Cardiac fibroblast (primary cell): ENCODE results near the gene CDKN3.

Source experiments
- DNase-seq, 2 donors: peaks; one replicate each; pipeline versions ENCODE4 v3.0.0 to v3.0.0-alpha.2; 2010; ENCODE audit warnings: low read depth in 2 of 2
- H3K4me3 ChIP-seq, 2 donors: replicated peaks in 1 of 2; 1 replicate in 1 of 2; 2 replicates in 1 of 2; pipeline ENCODE4 v1.5.1; 2011; ENCODE audit warnings: low read depth in 2 of 2, low read length in 2 of 2, mild to moderate bottlenecking in 2 of 2, moderate library complexity in 1 of 2
- CTCF ChIP-seq: IDR thresholded peaks from one replicate; pipeline ENCODE4 v1.5.1; 2011; ENCODE audit warnings: low read depth, mild to moderate bottlenecking, low read length, inconsistent platforms

The CDKN3 gene, protein sequence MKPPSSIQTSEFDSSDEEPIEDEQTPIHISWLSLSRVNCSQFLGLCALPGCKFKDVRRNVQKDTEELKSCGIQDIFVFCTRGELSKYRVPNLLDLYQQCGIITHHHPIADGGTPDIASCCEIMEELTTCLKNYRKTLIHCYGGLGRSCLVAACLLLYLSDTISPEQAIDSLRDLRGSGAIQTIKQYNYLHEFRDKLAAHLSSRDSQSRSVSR

GRCh38 chr14:54396493-54397335, at the start of gene CDKN3:
TSS of gene CDKN3 (plus strand) at chr14:54397007. CDS start at chr14:54397069, 62 bp downstream.
- H3K4me3 ChIP-seq, result peak within 1 kb of the TSS; percentile 91 to 97
- peak; percentile 22 for TF ChIP-seq CTCF
- peak; percentile 99 for DNase-seq

GRCh38 chr14:54347044-54347443, 49.8 kb upstream of the CDKN3 start:
- TF ChIP-seq CTCF, result no peak
- no peak for DNase-seq
- H3K4me3 ChIP-seq, result no peak overlapping the region

DNA sequence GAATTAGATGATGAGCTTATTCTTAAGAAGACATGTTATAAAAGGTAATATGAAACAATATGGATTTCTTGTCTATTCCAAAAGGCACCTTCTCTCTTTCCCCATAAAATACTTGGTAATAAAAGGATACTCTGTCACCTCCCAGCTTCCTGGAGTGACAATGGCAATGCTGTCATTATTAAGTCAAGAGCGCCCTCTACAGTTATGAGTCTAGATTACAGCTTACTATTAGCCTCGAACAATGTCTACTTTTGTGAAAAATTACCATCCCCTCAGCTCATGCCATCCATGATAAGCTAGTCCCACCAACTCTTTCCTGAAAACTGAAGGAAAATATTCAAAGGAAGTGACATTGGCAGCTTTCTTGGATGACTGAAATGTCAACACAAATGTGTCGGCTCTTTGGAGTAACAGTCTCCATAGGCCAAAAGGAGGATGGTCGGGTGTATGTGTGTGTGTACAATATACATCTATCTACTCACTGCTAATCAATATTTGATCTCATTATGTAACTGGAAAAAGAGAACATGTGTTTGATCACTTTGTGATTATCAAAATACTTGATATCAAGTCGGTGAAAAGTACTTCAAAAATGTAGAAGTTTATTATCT, 48.7 kb upstream of the CDKN3 start:
- no peak overlapping the region for H3K4me3 ChIP-seq
- DNase-seq, result peak; percentile 66 to 73
- peak; percentile 58 for TF ChIP-seq CTCF

DNA sequence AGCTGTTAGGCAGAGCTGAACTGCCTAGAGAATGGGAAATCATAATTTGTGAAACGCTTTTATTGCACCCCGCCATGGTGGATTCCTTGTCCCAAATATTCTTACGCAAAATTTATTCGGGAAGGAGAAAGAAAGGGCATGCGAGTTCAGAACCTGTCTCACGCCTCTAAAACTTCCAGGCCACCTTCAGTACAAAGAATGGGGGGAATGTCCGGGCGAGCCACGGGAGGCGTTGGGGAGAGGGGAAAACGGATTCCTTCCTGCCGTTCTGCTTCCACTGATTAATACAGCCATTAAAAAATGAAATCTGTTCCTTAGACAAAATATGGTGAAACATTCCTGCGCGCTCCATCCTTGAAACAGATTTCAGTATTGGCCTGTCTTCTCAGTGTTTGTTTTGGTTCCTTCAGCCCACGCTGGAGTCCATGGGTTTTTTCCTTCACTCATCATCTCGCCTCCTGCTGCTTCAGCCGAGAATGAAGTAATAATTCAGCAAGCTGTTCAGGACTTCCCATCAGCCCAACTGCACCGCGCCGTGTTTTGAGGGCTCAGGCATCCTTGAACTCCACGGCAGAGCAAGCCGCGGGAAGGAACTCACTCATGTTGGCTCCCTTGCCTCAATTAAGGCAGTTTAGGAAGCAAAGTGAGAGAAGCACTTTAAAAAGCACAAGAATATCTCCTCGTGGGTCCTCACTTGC, 47.7 kb upstream of the CDKN3 start:
- H3K4me3 ChIP-seq, result peak overlapping the region in 1 of 2 donors; percentile 27
- DNase-seq, result peak; percentile 47 to 68
- TF ChIP-seq CTCF, result no peak

- H3K4me3 ChIP-seq, result no peak overlapping the region
- no peak for TF ChIP-seq CTCF
- DNase-seq, result no peak
Observed at GRCh38 chr14:54349713-54350112, 47.1 kb upstream of the CDKN3 start.

- no peak overlapping the region for H3K4me3 ChIP-seq
- TF ChIP-seq CTCF, result no peak
- DNase-seq, result peak in 1 of 2 donors; percentile 61
Observed at GRCh38 chr14:54350203-54350602, 46.6 kb upstream of the CDKN3 start.
